NCI-H510A (cell line): Measurements from ENCODE around the gene SOBP.

ENCODE experiments used
- DNase-seq: peaks from one replicate; lab custom pipeline; 2025; lab: John Stamatoyannopoulos, UW

SOBP gene

DNA sequence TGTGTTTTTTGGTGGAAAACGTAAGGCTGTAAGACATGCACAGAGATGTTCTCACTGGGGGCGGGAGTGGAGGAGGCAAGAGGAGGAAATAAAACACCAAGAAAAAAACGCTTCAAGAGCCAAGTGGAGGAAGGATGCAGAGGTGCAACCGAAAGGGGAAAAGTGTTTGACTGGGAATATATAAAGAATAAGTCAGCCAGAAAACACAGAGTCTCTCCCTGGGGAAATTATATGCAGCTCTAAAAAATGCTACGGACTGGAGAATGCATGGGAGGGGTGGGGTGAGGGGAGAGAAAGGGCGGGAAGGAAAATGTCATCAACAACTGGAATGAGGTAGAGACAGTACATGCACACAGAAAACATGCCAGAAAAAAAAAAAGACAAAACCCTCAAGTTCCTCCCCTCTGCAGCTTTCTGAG is 200.7 kb downstream of the SOBP start:
- DNase-seq = no peak

DNA sequence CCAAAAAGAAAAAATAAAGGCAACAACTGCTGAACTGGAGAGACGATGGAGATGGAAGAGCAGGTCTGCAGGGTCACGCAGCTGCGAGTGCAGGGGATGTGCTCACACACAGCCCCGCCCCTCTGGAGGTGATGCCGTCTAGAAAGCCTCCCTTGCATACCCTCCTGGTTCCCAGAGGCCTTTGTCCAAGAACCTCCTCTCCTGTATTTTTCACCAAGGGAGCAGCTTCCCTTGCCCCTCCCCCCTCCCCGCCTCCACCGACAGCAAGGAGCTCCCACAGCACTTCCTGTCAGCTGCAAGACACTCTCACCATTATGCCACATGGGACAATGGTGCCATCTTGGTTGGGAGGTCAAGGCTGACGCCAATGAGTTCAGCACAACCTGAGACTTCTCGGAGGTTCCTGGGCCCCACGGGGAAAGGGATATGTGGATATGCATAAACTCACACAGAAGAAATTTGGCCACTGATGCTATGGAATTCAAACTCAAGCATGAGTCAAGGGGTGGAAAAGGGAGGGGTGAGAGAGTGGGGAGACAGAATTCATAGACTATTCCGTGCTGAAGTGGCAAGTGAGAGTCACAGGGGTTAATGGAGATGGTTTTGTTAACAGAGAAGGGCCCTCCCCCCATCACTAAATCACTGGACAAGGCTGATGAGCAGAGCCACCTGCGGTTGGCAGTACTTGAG is 201.3 kb downstream of the SOBP start:
- DNase-seq = no peak

DNA sequence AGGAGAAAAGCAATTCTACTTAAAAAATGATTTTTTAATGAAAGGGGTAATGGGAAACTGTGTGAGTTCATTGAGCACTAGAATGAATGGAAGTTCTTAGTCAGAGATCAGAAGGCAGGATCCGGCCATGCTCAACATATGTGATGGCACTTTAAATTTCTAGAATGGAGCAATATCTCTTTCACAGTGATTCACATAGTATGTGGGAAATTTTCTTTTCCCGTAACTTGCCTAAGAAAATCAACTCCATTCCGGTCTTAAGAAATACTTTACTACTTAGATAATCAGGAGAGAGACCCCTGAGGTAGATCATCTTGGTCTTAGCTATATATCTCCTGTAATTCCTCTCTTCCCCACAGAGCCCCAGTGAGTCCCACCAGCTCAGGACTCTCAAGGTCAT is 202.4 kb downstream of the SOBP start:
- DNase-seq = no peak

DNA sequence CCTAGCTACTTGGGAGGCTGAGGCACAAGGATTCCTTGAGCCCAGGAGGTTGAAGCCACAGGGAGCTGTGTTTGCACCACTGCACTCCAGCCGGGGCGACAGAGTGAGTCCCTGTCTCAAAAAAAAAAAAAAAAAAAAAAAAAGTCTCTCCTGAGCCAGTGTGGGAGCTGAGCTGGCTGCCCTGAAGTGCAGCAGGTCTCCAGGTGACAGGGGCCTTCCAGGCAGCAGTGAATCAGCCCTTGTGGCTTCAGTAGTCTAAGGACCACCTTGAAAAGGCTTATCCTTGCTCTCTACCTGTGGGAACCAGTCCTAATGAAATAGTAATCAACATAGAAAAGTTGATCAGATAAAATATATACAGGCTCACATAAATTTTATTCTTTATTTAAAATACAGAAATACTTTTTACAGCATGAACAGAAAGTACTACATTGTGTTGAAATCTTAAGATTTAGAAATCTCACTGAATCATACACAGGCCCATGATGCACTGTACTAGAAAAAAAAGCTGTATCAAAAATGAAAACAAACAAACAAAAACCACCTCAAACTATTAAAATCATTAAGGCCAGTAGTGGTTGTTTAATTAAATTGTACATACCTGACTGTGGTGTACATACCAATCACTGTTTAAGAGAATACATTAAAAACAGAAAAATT is 205.3 kb downstream of the SOBP start:
- DNase-seq = no peak

DNA sequence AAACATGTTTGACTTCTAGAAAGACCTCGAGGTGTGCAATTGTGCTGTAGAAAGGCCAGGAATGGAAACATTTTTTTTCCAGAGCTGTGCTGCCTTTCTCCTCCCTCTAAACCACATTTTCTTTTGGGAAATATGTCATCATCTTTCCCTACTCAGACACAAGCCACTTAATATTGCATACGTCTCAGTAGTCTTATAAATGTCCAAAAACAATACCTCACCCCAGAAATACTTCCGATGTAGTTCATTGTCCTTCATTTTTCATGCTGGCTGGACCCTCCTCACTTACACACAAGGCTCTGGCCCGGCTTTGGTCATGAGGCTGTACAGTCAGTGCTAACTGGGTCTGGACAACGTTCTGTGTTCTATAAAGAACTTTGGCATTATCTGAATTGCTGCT is 207.8 kb downstream of the SOBP start:
- no peak for DNase-seq

DNA sequence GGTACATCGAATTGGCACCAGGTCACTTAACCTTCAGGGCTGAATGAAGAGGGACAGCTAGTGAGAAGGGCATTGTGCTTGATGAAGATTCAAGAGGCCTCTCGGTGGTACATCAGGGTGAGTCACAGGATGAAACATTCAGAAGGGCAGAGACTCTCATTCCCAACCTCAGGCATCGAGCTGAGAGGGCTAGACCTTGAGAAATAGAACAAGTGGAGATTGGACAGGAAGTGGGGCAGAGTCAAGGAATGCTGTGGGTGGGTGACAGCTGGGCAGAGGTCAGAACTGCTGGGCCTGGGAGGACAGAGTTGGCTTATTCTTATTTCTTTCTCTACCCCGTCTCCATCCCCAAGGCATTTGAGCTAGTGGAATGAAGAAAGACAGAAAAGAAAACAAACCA is 208.2 kb downstream of the SOBP start:
- no peak for DNase-seq

DNA sequence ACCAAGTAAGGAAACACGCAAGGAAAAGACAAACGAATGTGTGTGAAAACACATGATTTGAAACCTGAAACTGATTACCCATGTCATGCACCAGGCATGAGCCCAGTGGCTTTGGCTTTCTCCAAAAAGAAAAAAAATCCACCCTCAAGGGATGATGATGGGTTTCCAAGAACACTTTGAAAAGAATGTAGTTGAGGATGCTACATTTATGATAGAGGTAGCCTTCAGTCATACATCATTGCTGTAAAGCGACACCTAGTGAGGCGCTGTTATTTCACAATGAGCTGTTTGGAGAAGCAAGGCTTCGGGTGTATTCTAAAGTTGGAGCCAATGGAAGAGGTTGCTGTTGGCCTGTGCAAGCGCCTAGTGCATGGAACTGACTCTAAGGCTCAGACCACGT is 209.3 kb downstream of the SOBP start:
- DNase-seq = no peak

DNA sequence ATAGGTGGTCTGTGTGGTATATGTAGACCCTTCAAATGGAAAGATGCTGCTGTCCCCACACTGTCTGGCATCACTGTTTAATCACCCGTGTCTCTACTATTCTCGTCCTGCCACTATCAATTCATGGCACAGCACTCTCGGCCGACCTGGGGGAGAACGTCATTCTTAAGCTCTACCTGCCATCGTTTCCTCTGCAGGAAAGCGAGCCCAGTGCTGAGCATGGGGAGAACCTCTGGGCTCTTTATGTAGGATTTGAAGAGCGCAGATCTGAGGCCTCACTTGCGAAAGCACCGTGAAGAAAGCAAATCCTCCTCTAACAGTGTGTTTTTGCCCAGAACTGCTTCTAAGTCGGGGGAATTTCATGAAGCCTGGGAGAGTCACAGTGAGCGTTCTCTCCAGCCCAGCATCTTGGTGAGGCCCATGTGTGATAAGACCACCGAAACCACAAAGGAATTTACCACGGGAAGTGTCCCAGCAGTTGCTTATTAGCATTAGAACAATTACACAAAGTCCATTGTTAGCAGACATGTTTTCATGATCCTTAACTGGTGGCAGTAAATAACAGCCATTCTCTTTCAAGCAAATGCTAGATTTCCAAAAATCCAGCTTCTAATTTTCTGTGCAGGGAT is 209.9 kb downstream of the SOBP start:
- DNase-seq = no peak

DNA sequence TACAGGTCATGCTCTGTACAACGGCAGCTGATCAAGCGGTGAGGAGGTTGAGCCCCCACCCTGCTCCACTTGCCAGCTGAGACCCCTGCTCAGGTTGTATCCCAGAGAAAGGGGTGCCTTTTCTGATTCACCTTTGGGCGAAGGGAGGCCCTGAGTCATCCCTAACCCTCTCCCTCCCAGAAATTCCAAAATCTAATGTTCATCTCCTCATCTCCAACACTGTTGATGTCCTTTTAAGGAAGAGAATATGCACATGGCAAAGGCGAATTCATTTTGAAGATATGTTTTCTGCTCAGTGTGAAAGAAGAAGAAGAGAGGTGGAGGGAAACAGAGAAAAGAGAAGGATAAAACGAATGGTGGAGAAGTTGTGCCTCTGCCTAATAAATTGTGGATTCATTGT is 213.7 kb downstream of the SOBP start:
- DNase-seq = no peak

DNA sequence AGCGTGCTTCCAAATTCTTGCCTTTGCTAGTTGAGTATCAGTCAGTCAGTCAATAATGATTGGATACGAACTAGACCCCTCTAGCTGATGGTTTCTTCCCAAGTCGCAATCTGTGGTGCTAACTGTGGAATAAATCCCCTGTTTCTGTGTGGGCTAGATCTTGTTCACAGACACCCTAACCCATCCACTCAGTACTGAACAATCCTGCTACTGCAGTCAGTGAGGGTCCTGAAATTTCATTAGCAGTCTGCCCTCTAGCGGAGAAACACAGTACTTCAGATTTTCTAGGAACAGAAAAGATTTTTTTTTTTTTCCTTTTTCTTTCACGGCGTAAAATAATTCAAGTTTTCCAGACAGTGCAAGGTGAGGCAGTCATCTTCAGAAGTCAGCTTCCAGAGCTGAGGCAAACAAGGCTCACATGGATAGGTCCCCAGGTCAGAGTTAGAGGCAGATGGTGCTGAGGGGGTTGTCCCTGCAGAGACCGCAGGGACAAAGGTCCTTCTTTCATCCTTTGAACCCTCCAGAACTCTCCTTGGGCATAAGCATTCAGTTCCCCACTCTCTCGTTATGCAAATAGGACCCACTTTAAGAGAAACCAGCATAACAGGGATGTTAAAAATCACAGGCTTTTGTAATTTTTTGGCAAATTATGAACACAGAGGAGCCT is 214.6 kb downstream of the SOBP start:
- DNase-seq = no peak

DNA sequence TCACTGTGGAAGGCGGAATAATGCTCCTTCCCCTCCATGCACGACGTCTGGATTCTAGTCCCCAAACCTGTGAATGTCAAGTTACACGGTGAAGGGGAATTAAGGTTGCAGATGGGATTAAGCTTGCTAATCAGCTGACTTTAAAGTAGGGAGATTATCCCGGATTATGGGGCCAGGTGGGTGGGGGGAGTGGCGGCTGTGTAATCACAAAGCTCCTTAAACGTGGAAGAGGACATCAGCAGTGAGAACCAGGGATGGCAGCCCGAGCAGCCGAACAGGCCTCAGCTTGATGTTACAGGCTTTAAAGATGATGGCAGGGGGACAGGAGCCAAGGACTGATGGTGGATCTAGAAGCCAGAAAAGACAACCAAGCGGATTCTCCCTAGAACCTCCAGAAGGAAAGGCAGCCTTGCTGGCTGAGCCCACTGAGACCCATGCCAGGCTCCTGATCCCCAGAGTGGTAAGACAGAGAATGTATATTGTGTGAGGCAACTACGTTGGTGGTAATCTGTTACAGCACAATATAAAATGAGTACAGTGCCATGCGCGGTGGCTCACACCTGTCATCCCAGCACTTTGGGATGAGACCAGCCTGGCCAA is 216.7 kb downstream of the SOBP start:
- DNase-seq = no peak

DNA sequence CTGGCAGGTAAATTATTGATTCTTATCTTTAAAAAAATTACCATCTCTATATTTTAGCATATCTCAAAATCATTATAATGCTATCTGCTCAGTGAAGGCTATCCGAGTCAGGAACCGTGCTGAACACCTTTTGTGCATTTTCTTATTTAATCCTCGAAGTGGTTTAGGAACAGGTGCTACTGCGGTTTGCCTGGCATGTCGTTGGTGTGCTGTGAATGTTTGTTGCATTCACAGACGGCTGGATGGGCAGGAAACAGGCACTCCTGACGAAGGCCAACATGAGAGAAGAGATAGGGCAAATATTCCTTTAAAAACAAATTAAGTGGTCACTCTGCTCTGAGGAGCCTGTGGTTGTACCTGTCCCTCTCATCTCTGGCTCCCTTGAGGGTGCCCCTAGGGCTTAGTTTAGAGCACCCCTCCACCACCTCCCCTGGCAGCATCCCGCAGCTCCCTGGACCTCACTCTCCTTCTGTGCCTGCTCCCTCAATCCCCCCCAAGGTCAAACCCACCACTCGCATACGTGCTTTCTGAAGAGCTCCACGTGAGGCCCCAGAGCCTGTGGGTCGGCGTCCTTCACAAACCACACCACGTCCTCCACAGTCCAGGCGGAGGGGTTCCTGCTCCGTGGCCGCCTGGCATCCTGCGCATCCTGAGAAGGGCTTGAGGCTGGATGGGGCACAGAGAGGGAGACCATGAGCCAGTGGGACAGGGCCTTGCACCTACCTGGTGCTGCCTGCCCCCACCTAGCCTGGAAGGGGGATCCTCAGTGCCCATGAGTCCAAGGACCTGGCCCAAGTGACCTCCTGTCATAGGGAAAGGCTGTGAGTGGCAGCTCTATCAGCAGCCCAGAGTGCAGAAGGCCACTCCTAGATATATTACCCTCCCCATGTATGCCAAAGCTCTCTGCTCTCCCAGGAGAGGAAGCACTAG is 217.7 kb downstream of the SOBP start:
- no peak for DNase-seq

DNA sequence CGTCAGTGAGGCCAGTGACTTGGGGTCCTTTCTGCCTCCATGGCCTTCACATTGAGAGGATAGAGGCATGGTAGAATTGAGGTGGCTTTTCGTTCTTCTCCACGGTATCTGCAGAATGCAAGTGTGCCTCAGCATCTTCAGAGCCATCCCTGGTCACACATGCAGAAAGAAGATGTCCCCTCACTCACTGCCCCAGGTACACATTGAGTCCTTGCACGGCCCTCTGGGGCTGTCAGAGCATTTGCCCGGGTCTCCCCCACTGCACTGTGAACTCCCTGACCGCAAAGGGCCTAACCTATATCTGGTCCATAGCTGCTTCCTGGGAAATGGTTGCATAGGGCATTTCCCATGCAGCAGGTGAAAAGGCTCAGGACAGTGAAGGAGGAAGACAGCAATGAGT is 218.5 kb downstream of the SOBP start:
- DNase-seq = no peak

DNA sequence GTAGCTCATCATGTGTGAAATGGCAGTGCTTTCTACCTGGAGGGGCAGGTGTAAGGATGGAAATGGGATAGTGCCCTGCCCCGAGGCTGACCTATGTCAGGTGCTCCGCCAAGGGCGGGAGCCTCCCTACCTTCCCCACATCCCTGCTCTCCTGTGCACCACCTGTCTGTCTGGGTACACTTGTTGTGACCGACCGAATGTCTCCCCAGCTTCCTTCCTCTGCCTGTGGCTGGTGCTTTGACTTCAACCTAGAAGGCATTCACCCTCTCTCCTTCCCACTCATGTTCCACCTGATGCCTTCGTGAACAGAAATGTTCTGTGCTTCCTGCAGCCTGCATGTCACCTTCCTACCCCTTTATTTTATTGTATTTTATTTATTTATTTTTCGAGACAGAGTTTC is 219.4 kb downstream of the SOBP start:
- DNase-seq = no peak
